Panc1 (cell line): ENCODE measurements around the gene PTTG2.

Experiments used
- CTCF ChIP-seq: fragments of 450-650 bp; IDR thresholded peaks from 2 replicates; pipeline ENCODE4 v1.5.1; 2017; ENCODE audit warnings: mild to moderate bottlenecking
- TCF7L2 ChIP-seq: IDR thresholded peaks from 2 replicates; pipeline ENCODE4 v1.6.1; 2011; ENCODE audit warnings: mild to moderate bottlenecking, low read depth, low read length, inconsistent platforms

GRCh38 chr4:37999000-37999716, 39.0 kb downstream of the PTTG2 start:
- no peak for TF ChIP-seq CTCF
- no peak for TF ChIP-seq TCF7L2
